ENCODE data around the gene SETD7. TPM values are rescaled to one million over a fixed set of nuclear protein-coding genes. Genes with fewer than 3 reads are reported as not detected.

SETD7 gene
- total and polyA plus RNA-seq, 2 donors (not counting 3 experiments of a cell fraction or from before 2014, with no cell fraction given), result 18.8 to 39.9 TPM

DNA sequence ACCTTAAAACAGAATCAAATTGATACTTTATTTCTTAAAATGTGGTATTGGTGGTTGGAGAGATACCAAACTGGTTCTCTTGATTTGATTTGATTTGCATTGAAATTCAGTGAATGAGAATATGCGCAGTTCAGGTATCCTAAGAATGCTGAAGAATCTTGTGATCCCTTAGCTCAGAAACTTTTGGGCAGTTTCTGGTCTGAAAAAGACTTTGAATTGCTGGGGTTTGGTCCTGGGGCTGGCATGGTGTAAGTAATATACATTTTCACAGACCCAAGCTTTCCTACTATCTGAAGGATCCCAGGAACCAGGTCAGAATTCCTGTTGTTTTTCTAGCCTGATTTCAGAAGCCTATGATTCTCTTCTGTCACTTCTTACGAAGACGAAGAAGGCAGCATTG is 95.5 kb downstream of the SETD7 start:
- Histone ChIP-seq H3K9me1 (replicated peaks; ENCODE audit: control insufficient read depth, extremely low read depth, insufficient read depth, low read length) (no peaks in the 10 kb centered on the region), H3K27ac (ENCODE audit: insufficient read depth, low read depth, low read length) (no peak overlapping the region), H3K36me3 (ENCODE audit: control insufficient read depth in 2 of 2, extremely low read depth in 1 of 2, insufficient read depth in 2 of 2, low read length in 2 of 2) (no peaks in the 10 kb centered on the region), H3K9me3 (replicated peaks; ENCODE audit: control insufficient read depth, insufficient read depth, low read length) (no peaks in the 10 kb centered on the region), H4K20me1 (replicated peaks; ENCODE audit: control insufficient read depth, extremely low read depth, insufficient read depth, low read length) (peaks cover 3% of the 10 kb centered on the region), H3K4me3 (replicated peaks in 1 of 3; ENCODE audit: insufficient read depth in 1 of 3, low read depth in 1 of 3, low read length in 3 of 3) (no peak overlapping the region), H3K79me2 (ENCODE audit: control insufficient read depth, insufficient read depth, low read length) (peaks cover 73% of the 10 kb centered on the region), H3K4me2 (ENCODE audit: insufficient read depth, low read length) (no peak overlapping the region), H3K27me3 (ENCODE audit: control insufficient read depth in 2 of 2, insufficient read depth in 2 of 2, low read length in 2 of 2) (no peaks in the 10 kb centered on the region), H3K4me1 (ENCODE audit: control insufficient read depth, extremely low read depth, insufficient read depth, low read length) (peaks cover 31% of the 10 kb centered on the region), H3K9ac (replicated peaks; ENCODE audit: extremely low read depth, insufficient read depth, low read length) (no peak overlapping the region), H2AFZ (ENCODE audit: low read depth, low read length) (no peak overlapping the region)
- ChIA-PET CTCF (interaction anchor here (1.1 to 2.3 kb wide), 2 partner anchors 37 to 44 kb away, joined by 3 to 5 read pairs; no protein-coding TSS in a partner anchor), POLR2A (no interaction called here)
- intact Hi-C loops (cut with micrococcal nuclease), result no loop called here
- DNase-seq (ENCODE audit: low read depth, low spot score), result no peak
- dilution Hi-C loops (cut with MboI; ENCODE audit: extremely low pct_ligation_motif_present, low sequenced_read_pairs), result no loop called here
- no peak for FAIRE-seq
- TF ChIP-seq POLR2AphosphoS5 (IDR thresholded peaks at IDR 0.05; ENCODE audit: insufficient read depth, low read depth, low read length) (no peak), GATA2 (IDR thresholded peaks at IDR 0.05; ENCODE audit: insufficient read depth, insufficient read length, low read depth, low read length) (no peak), EZH2 (IDR thresholded peaks at IDR 0.05; ENCODE audit: borderline replicate concordance, low read depth, low read length, severe bottlenecking) (no peak), FOS (IDR thresholded peaks at IDR 0.05; ENCODE audit: borderline replicate concordance, insufficient read depth, low read length) (no peak), MYC (IDR thresholded peaks at IDR 0.05; ENCODE audit: low read depth, low read length) (no peak), JUN (IDR thresholded peaks at IDR 0.05; ENCODE audit: borderline replicate concordance, insufficient read depth, insufficient read length, low read depth) (no peak)
- TF ChIP-seq, protein P1, sequence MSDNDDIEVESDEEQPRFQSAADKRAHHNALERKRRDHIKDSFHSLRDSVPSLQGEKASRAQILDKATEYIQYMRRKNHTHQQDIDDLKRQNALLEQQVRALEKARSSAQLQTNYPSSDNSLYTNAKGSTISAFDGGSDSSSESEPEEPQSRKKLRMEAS (IDR thresholded peaks at IDR 0.05; ENCODE audit: insufficient read depth, insufficient read length), result no peak
- TF ChIP-seq, protein P2, sequence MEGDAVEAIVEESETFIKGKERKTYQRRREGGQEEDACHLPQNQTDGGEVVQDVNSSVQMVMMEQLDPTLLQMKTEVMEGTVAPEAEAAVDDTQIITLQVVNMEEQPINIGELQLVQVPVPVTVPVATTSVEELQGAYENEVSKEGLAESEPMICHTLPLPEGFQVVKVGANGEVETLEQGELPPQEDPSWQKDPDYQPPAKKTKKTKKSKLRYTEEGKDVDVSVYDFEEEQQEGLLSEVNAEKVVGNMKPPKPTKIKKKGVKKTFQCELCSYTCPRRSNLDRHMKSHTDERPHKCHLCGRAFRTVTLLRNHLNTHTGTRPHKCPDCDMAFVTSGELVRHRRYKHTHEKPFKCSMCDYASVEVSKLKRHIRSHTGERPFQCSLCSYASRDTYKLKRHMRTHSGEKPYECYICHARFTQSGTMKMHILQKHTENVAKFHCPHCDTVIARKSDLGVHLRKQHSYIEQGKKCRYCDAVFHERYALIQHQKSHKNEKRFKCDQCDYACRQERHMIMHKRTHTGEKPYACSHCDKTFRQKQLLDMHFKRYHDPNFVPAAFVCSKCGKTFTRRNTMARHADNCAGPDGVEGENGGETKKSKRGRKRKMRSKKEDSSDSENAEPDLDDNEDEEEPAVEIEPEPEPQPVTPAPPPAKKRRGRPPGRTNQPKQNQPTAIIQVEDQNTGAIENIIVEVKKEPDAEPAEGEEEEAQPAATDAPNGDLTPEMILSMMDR (IDR thresholded peaks at IDR 0.05; ENCODE audit: extremely low read depth in 1 of 2, insufficient read depth in 1 of 2, low read depth in 1 of 2, low read length in 2 of 2), result no peak
- BruUV-seq (replicated peaks), result no TSS peak

Measured in endothelial cell of umbilical vein (primary cell).